Measurements from ENCODE around the gene CACNA2D3. TPM values are rescaled to one million over a fixed set of nuclear protein-coding genes. Genes with fewer than 3 reads are reported as not detected.

Gene CACNA2D3
- polyA plus RNA-seq, 1 donor from 2014 or later: 26.2 TPM

DNA sequence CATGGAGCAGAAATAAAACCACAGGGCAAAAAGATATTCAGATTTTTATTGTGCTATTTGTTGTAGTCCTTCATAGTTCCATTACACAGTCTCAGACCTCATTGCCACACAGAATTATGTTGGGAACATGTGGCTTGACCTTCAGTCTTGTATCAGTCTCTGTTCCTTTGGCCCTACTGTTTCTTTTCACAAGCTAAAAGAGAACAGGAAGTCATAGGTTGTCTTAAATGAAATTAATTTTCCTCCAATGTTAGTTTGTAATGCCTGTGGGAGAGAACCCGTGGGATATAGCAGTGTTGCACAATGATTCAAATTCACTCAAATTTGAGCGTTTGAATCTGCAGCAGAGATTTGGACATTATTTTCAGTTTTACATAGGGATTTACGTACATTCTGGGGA lies 445.6 kb downstream of the CACNA2D3 start:
- Histone ChIP-seq H3K9me3 (ENCODE audit: low read length) (no peaks in the 10 kb centered on the region), H3K9ac (ENCODE audit: low read length) (no peak overlapping the region), H3K79me2 (replicated peaks; ENCODE audit: insufficient read depth, low read length) (no peaks in the 10 kb centered on the region), H3K9me2 (ENCODE audit: insufficient read depth, low read length) (no peaks in the 10 kb centered on the region), H3K4me3 (ENCODE audit: low read length) (no peak overlapping the region), H2AFZ (ENCODE audit: low read depth, low read length) (no peak overlapping the region), H3K27me3 (ENCODE audit: insufficient read depth, low read depth, low read length) (no peaks in the 10 kb centered on the region), H3K27ac (ENCODE audit: low read length) (no peak overlapping the region), H3K4me2 (ENCODE audit: low read length) (no peak overlapping the region), H3F3A (ENCODE audit: insufficient read depth, low read length, poor library complexity, severe bottlenecking) (no peaks in the 10 kb centered on the region), H3K36me3 (ENCODE audit: insufficient read depth, low read length) (no peaks in the 10 kb centered on the region), H4K20me1 (ENCODE audit: insufficient read depth) (no peaks in the 10 kb centered on the region)
- TF ChIP-seq, protein P1, sequence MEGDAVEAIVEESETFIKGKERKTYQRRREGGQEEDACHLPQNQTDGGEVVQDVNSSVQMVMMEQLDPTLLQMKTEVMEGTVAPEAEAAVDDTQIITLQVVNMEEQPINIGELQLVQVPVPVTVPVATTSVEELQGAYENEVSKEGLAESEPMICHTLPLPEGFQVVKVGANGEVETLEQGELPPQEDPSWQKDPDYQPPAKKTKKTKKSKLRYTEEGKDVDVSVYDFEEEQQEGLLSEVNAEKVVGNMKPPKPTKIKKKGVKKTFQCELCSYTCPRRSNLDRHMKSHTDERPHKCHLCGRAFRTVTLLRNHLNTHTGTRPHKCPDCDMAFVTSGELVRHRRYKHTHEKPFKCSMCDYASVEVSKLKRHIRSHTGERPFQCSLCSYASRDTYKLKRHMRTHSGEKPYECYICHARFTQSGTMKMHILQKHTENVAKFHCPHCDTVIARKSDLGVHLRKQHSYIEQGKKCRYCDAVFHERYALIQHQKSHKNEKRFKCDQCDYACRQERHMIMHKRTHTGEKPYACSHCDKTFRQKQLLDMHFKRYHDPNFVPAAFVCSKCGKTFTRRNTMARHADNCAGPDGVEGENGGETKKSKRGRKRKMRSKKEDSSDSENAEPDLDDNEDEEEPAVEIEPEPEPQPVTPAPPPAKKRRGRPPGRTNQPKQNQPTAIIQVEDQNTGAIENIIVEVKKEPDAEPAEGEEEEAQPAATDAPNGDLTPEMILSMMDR (IDR thresholded peaks at IDR 0.05; ENCODE audit: poor library complexity, severe bottlenecking): no peak
- TF ChIP-seq POLR2AphosphoS5 (IDR thresholded peaks at IDR 0.05): no peak

DNA sequence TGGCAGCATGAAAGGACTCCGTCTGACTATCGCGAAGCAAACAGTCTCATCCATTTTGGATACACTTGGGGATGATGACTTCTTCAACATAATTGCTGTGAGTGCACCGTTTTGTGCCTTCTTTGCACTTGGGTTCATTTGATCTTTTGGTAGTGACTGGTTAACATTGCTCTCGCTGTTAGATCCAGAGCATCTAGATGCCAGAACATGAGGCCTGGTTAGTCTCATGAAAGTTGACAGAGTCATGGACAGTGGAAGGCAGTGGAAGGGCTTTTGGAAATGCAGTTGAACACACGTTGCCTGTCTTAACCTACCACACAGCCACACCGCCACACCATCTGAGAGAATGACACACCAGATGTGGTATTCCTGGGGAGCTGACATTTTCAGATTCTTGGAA lies 447.7 kb downstream of the CACNA2D3 start:
- H3K27ac ChIP-seq (ENCODE audit: low read length): no peak overlapping the region
- H3K36me3 ChIP-seq (ENCODE audit: insufficient read depth, low read length): no peaks in the 10 kb centered on the region
- no peaks in the 10 kb centered on the region for H3K27me3 ChIP-seq (ENCODE audit: insufficient read depth, low read depth, low read length)
- no peaks in the 10 kb centered on the region for H3F3A ChIP-seq (ENCODE audit: insufficient read depth, low read length, poor library complexity, severe bottlenecking)
- no peaks in the 10 kb centered on the region for H3K79me2 ChIP-seq (replicated peaks; ENCODE audit: insufficient read depth, low read length)
- no peaks in the 10 kb centered on the region for H3K9me2 ChIP-seq (ENCODE audit: insufficient read depth, low read length)
- H3K9me3 ChIP-seq (ENCODE audit: low read length): no peaks in the 10 kb centered on the region
- no peak overlapping the region for H2AFZ ChIP-seq (ENCODE audit: low read depth, low read length)
- H3K4me2 ChIP-seq (ENCODE audit: low read length): no peak overlapping the region
- H3K4me3 ChIP-seq (ENCODE audit: low read length): no peak overlapping the region
- TF ChIP-seq, protein P2, sequence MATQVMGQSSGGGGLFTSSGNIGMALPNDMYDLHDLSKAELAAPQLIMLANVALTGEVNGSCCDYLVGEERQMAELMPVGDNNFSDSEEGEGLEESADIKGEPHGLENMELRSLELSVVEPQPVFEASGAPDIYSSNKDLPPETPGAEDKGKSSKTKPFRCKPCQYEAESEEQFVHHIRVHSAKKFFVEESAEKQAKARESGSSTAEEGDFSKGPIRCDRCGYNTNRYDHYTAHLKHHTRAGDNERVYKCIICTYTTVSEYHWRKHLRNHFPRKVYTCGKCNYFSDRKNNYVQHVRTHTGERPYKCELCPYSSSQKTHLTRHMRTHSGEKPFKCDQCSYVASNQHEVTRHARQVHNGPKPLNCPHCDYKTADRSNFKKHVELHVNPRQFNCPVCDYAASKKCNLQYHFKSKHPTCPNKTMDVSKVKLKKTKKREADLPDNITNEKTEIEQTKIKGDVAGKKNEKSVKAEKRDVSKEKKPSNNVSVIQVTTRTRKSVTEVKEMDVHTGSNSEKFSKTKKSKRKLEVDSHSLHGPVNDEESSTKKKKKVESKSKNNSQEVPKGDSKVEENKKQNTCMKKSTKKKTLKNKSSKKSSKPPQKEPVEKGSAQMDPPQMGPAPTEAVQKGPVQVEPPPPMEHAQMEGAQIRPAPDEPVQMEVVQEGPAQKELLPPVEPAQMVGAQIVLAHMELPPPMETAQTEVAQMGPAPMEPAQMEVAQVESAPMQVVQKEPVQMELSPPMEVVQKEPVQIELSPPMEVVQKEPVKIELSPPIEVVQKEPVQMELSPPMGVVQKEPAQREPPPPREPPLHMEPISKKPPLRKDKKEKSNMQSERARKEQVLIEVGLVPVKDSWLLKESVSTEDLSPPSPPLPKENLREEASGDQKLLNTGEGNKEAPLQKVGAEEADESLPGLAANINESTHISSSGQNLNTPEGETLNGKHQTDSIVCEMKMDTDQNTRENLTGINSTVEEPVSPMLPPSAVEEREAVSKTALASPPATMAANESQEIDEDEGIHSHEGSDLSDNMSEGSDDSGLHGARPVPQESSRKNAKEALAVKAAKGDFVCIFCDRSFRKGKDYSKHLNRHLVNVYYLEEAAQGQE (IDR thresholded peaks at IDR 0.05; ENCODE audit: borderline replicate concordance): no peak
- no peak for TF ChIP-seq EZH2 (IDR thresholded peaks at IDR 0.05; ENCODE audit: borderline replicate concordance, insufficient read depth, low read length, poor library complexity, severe bottlenecking)
- no peak for TF ChIP-seq TAF1 (IDR thresholded peaks at IDR 0.05; ENCODE audit: low read depth)
- TF ChIP-seq MXI1 (conservative IDR thresholded peaks at IDR 0.05; ENCODE audit: poor library complexity, severe bottlenecking): no peak
- TF ChIP-seq, protein P1 (IDR thresholded peaks at IDR 0.05; ENCODE audit: poor library complexity, severe bottlenecking): no peak
- no peak for TF ChIP-seq EP300 (conservative IDR thresholded peaks at IDR 0.05; ENCODE audit: poor library complexity, severe bottlenecking)
- no peak for TF ChIP-seq POLR2AphosphoS5 (IDR thresholded peaks at IDR 0.05)
- no peak for TF ChIP-seq RAD21 (conservative IDR thresholded peaks at IDR 0.05)
- TF ChIP-seq SMC3 (conservative IDR thresholded peaks at IDR 0.05; ENCODE audit: poor library complexity): no peak
- no peak overlapping the region for H3K9ac ChIP-seq (ENCODE audit: low read length)
- no peaks in the 10 kb centered on the region for H4K20me1 ChIP-seq (ENCODE audit: insufficient read depth)

Data from neural cell (in vitro differentiated cells).